ENCODE data around the gene SPTBN1.

SPTBN1 gene

GRCh38 chr2:54589340-54590215, 133.5 kb downstream of the SPTBN1 start:
- DNase-seq (ENCODE audit: low read depth in 3 of 3): no peak

- DNase-seq (ENCODE audit: low read depth in 3 of 3): no peak
Measured at GRCh38 chr2:54590216-54591120, 134.3 kb downstream of the SPTBN1 start.

GRCh38 chr2:54591551-54591950, 135.4 kb downstream of the SPTBN1 start:
- DNase-seq (ENCODE audit: low read depth in 3 of 3): no peak

- DNase-seq (ENCODE audit: low read depth in 3 of 3): no peak
Measured at GRCh38 chr2:54593249-54593648, 137.1 kb downstream of the SPTBN1 start.

- no peak for DNase-seq (ENCODE audit: low read depth in 3 of 3)
Measured at GRCh38 chr2:54594048-54594447, 137.9 kb downstream of the SPTBN1 start.

- DNase-seq (ENCODE audit: low read depth in 3 of 3): no peak
Measured at GRCh38 chr2:54595161-54595803, 139.2 kb downstream of the SPTBN1 start.

GRCh38 chr2:54595999-54596902, 140.1 kb downstream of the SPTBN1 start:
- DNase-seq (ENCODE audit: low read depth in 3 of 3): no peak

- DNase-seq (ENCODE audit: low read depth in 3 of 3): no peak
Measured at GRCh38 chr2:54597153-54597848, 141.2 kb downstream of the SPTBN1 start.

GRCh38 chr2:54598347-54599325, 142.5 kb downstream of the SPTBN1 start:
- DNase-seq (ENCODE audit: low read depth in 3 of 3): no peak

GRCh38 chr2:54599326-54599710, 143.2 kb downstream of the SPTBN1 start:
- DNase-seq (ENCODE audit: low read depth in 3 of 3): no peak

GRCh38 chr2:54599914-54600313, 143.8 kb downstream of the SPTBN1 start:
- DNase-seq (ENCODE audit: low read depth in 3 of 3): no peak

- no peak for DNase-seq (ENCODE audit: low read depth in 3 of 3)
Measured at GRCh38 chr2:54601339-54601738, 145.2 kb downstream of the SPTBN1 start.

GRCh38 chr2:54602736-54603322, 146.7 kb downstream of the SPTBN1 start:
- no peak for DNase-seq (ENCODE audit: low read depth in 3 of 3)

- no peak for DNase-seq (ENCODE audit: low read depth in 3 of 3)
Measured at GRCh38 chr2:54603357-54603756, 147.2 kb downstream of the SPTBN1 start.

- DNase-seq (ENCODE audit: low read depth in 3 of 3): no peak
Measured at GRCh38 chr2:54603796-54604195, 147.7 kb downstream of the SPTBN1 start.

- DNase-seq (ENCODE audit: low read depth in 3 of 3): no peak
Measured at GRCh38 chr2:54604871-54605270, 148.7 kb downstream of the SPTBN1 start.

- no peak for DNase-seq (ENCODE audit: low read depth in 3 of 3)
Measured at GRCh38 chr2:54605836-54606235, 149.7 kb downstream of the SPTBN1 start.

- DNase-seq (ENCODE audit: low read depth in 3 of 3): no peak
Measured at GRCh38 chr2:54606393-54606958, 150.3 kb downstream of the SPTBN1 start.

- DNase-seq (ENCODE audit: low read depth in 3 of 3): no peak
Measured at GRCh38 chr2:54608224-54608623, 152.1 kb downstream of the SPTBN1 start.

Data from stimulated activated CD4-positive, alpha-beta T cell treated with anti-CD3 and anti-CD28 coated beads, TNF-alpha, amount 100 ng/mL, for 48 hours (primary cell).